GM12865 (cell line): ENCODE results near the gene PGAP3.

ENCODE experiments used
- DNase-seq: peaks from one replicate; pipeline ENCODE4 v3.0.0; 2010; ENCODE audit warnings: low read depth
- H3K4me3 ChIP-seq: 2 replicates; pipeline ENCODE4 v1.5.1; 2011; ENCODE audit warnings: mild to moderate bottlenecking, low read depth, low read length, control low read depth
- TF ChIP-seq, protein P1 (sequence below): IDR thresholded peaks from 2 replicates; pipeline ENCODE4 v1.5.1; 2011; ENCODE audit warnings: low read length, control low read depth, low read depth, inconsistent platforms; ENCODE audit not compliant: insufficient read depth; ENCODE audit errors: missing control alignments

Gene PGAP3

GRCh38 chr17:39719563-39720355, 31.9 kb upstream of the PGAP3 start:
- no peak for DNase-seq
- H3K4me3 ChIP-seq = no peak overlapping the region
- TF ChIP-seq, protein P1, sequence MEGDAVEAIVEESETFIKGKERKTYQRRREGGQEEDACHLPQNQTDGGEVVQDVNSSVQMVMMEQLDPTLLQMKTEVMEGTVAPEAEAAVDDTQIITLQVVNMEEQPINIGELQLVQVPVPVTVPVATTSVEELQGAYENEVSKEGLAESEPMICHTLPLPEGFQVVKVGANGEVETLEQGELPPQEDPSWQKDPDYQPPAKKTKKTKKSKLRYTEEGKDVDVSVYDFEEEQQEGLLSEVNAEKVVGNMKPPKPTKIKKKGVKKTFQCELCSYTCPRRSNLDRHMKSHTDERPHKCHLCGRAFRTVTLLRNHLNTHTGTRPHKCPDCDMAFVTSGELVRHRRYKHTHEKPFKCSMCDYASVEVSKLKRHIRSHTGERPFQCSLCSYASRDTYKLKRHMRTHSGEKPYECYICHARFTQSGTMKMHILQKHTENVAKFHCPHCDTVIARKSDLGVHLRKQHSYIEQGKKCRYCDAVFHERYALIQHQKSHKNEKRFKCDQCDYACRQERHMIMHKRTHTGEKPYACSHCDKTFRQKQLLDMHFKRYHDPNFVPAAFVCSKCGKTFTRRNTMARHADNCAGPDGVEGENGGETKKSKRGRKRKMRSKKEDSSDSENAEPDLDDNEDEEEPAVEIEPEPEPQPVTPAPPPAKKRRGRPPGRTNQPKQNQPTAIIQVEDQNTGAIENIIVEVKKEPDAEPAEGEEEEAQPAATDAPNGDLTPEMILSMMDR = no peak

- TF ChIP-seq, protein P1 = no peak
Measured at GRCh38 chr17:39717660-39718059, 29.8 kb upstream of the PGAP3 start.

GRCh38 chr17:39716879-39717536, 29.2 kb upstream of the PGAP3 start:
- no peak for DNase-seq
- no peak overlapping the region for H3K4me3 ChIP-seq
- TF ChIP-seq, protein P1 = no peak

More at GRCh38 chr17:39717660-39718059, 29.8 kb upstream of the PGAP3 start:
- H3K4me3 ChIP-seq = no peak overlapping the region
- no peak for DNase-seq

DNA sequence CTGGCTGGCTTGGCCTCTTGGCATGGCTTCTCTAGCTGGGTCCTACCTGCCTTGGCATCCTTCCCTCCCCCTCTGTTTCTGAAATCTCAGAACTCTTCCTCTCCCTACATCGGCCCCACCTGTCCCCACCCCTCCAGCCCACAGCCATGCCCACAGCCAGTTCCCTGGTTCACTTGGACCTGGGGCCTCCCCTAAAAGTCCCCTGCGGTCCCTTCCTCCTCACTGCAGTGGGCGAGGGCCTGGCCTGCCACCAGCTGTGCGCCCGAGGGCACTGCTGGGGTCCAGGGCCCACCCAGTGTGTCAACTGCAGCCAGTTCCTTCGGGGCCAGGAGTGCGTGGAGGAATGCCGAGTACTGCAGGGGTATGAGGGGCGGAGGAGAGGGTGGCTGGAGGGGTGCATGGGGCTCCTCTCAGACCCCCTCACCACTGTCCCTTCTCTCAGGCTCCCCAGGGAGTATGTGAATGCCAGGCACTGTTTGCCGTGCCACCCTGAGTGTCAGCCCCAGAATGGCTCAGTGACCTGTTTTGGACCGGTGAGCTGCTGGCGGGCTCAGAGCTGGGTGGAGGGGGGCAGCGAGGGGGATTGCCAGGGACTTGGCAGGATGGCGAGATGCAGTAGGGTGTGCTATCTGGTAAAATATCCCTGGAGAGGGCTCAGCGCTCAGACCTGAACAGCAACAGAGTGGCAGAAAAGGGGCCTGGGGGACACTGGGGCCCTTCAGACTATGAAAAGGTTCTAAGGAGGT, 28.4 kb upstream of the PGAP3 start:
- DNase-seq = no peak
- TF ChIP-seq, protein P1 = no peak
- no peak overlapping the region for H3K4me3 ChIP-seq

GRCh38 chr17:39715375-39716072, 27.7 kb upstream of the PGAP3 start:
- TF ChIP-seq, protein P1 = no peak
- no peak overlapping the region for H3K4me3 ChIP-seq
- DNase-seq = no peak

DNA sequence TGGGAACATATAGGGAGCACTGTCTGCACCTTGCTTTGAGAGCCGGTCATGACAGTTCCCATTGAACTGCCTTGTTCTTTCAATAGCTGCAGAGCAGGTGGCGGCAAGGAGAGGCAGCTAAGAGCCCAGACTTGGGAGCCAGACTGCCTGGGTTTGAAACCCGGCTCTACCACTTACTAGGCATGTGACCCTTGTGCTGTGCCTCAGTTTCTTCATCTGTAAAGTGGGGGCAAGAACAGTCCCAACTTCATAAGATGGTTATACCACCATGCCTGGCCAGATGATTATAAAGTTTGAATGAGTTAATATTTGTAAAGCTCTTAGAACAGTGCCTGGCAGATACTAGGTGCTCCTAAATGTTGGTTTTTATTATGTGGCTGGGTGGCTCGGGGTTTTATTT, 26.4 kb upstream of the PGAP3 start:
- H3K4me3 ChIP-seq = no peak overlapping the region
- DNase-seq = no peak
- TF ChIP-seq, protein P1 = no peak
